ENCODE data around the gene MPC1.
"Not testable (repeated sequence)": the region's sequence is repeated elsewhere in the genome, so short reads cannot be mapped to it uniquely, and the experiment has no call there.

MPC1 gene

DNA sequence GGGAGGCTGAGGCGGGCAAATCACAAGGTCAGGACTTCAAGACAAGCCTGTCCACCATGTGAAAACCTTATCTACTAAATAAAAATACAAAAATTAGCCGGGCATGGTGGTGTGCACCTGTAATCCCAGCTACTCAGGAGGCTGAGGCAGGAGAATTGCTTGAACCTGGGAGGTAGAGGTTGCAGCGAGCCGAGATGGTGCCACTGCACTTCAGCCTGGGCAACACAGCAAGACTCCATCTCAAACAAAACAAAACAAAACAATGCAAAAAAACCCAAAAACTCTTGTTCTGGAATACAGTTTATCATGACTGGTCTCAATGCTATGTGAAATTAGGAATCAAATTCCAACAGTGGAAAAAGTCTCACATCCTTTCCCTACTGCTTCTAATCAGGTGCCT lies 20.3 kb downstream of the MPC1 start:
- not testable (repeated sequence) for H3K4me3 Mint-ChIP-seq; ATAC-seq (replicated peaks); DNase-seq; H3K27ac Mint-ChIP-seq; H3K4me1 Mint-ChIP-seq (ENCODE audit: low read depth in 2 of 2); H3K9me3 Mint-ChIP-seq
- Mint-ChIP-seq H3K36me3 (ENCODE audit: insufficient read depth) (peaks cover 17% of the 10 kb centered on the region), H3K27me3 (peaks cover 14 to 24% of the 10 kb centered on the region in 2 donors)

GRCh38 chr6:166361077-166361429 lies 21.7 kb downstream of the MPC1 start:
- H3K4me1 Mint-ChIP-seq (ENCODE audit: low read depth in 2 of 2), result no peaks in the 10 kb centered on the region
- H3K27ac Mint-ChIP-seq, result no peak overlapping the region
- H3K9me3 Mint-ChIP-seq, result no peaks in the 10 kb centered on the region

GRCh38 chr6:166360243-166361076 lies 22.3 kb downstream of the MPC1 start:
- Mint-ChIP-seq H3K9me3 (no peaks in the 10 kb centered on the region), H3K27ac (no peak overlapping the region), H3K4me3 (no peak overlapping the region), H3K4me1 (ENCODE audit: low read depth in 2 of 2) (no peaks in the 10 kb centered on the region), H3K36me3 (ENCODE audit: insufficient read depth) (peaks cover 17% of the 10 kb centered on the region), H3K27me3 (peaks cover 27 to 35% of the 10 kb centered on the region in 2 donors)
- no peak for ATAC-seq (replicated peaks)
- no peak for DNase-seq

More at GRCh38 chr6:166361077-166361429, 21.7 kb downstream of the MPC1 start:
- ATAC-seq (replicated peaks) (no peak), DNase-seq (no peak)
- Mint-ChIP-seq H3K27me3 (peaks cover 21 to 29% of the 10 kb centered on the region in 2 donors), H3K36me3 (ENCODE audit: insufficient read depth) (peaks cover 17% of the 10 kb centered on the region), H3K4me3 (no peak overlapping the region)

GRCh38 chr6:166355552-166355951 lies 27.2 kb downstream of the MPC1 start:
- Mint-ChIP-seq H3K9me3 (no peaks in the 10 kb centered on the region), H3K27me3 (peaks cover 42 to 45% of the 10 kb centered on the region in 2 donors), H3K36me3 (ENCODE audit: insufficient read depth) (no peaks in the 10 kb centered on the region), H3K27ac (no peak overlapping the region), H3K4me1 (ENCODE audit: low read depth in 2 of 2) (no peaks in the 10 kb centered on the region), H3K4me3 (no peak overlapping the region)
- no peak for DNase-seq
- ATAC-seq (replicated peaks), result no peak

GRCh38 chr6:166354965-166355364 lies 27.8 kb downstream of the MPC1 start:
- Mint-ChIP-seq H3K9me3 (no peaks in the 10 kb centered on the region), H3K27me3 (peaks cover 41 to 42% of the 10 kb centered on the region in 2 donors), H3K27ac (no peak overlapping the region), H3K4me3 (no peak overlapping the region), H3K4me1 (ENCODE audit: low read depth in 2 of 2) (no peaks in the 10 kb centered on the region), H3K36me3 (ENCODE audit: insufficient read depth) (no peaks in the 10 kb centered on the region)
- no peak for ATAC-seq (replicated peaks)
- no peak for DNase-seq

- DNase-seq (no peak), ATAC-seq (replicated peaks) (no peak)
- no peak overlapping the region for H3K4me3 Mint-ChIP-seq
- no peaks in the 10 kb centered on the region for H3K9me3 Mint-ChIP-seq
- H3K27ac Mint-ChIP-seq, result no peak overlapping the region
- peaks cover 33 to 36% of the 10 kb centered on the region in 2 donors for H3K27me3 Mint-ChIP-seq
- no peaks in the 10 kb centered on the region for H3K4me1 Mint-ChIP-seq (ENCODE audit: low read depth in 2 of 2)
- H3K36me3 Mint-ChIP-seq (ENCODE audit: insufficient read depth), result no peaks in the 10 kb centered on the region
These were observed 28.6 kb downstream of the MPC1 start for GRCh38 chr6:166354143-166354542.

- H3K9me3 Mint-ChIP-seq, result no peaks in the 10 kb centered on the region
- DNase-seq (no peak), ATAC-seq (replicated peaks) (no peak)
- H3K36me3 Mint-ChIP-seq (ENCODE audit: insufficient read depth), result no peaks in the 10 kb centered on the region
- H3K27ac Mint-ChIP-seq, result no peak overlapping the region
- H3K4me3 Mint-ChIP-seq, result no peak overlapping the region
- peaks cover 27 to 34% of the 10 kb centered on the region in 2 donors for H3K27me3 Mint-ChIP-seq
- H3K4me1 Mint-ChIP-seq (ENCODE audit: low read depth in 2 of 2), result no peaks in the 10 kb centered on the region
These were observed 29.2 kb downstream of the MPC1 start for GRCh38 chr6:166353507-166353906.

GRCh38 chr6:166352923-166353322 lies 29.8 kb downstream of the MPC1 start:
- Mint-ChIP-seq H3K9me3 (no peaks in the 10 kb centered on the region), H3K4me3 (no peak overlapping the region), H3K4me1 (ENCODE audit: low read depth in 2 of 2) (no peaks in the 10 kb centered on the region), H3K27me3 (peaks cover 21 to 28% of the 10 kb centered on the region in 2 donors), H3K36me3 (ENCODE audit: insufficient read depth) (no peaks in the 10 kb centered on the region), H3K27ac (no peak overlapping the region)
- ATAC-seq (replicated peaks), result no peak
- no peak for DNase-seq

DNA sequence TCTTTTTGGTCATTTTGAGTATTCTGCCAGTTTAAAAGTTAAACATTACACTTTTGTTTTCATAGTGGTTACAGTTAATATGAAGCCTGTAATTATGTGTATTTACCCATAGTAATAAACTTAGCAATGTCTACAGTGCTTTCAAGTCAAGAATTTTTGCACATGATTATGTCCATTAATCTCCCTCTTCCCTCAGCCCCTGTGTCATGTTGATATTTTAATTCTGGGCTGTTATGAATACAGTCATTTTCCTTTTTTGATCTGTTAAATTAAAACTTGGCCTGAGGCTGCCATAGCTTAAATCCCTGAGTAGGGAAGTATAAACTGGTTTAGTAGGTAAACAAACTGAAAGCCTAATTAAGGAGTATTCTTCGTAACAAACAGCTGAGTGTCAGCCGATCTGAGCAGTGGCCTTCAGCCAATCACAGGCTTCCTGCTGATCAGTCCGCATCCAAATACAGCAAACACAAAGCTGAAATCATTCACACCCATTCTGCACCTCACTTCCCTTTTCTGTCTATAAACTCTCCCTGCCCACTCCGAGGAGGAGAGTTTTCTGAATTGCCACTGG lies 30.9 kb downstream of the MPC1 start:
- H3K27me3 Mint-ChIP-seq, result peaks cover 21 to 28% of the 10 kb centered on the region in 2 donors
- no peak overlapping the region for H3K4me3 Mint-ChIP-seq
- H3K36me3 Mint-ChIP-seq (ENCODE audit: insufficient read depth), result no peaks in the 10 kb centered on the region
- no peak overlapping the region for H3K27ac Mint-ChIP-seq
- ATAC-seq (replicated peaks) (peak; percentile 40), DNase-seq (no peak)
- no peaks in the 10 kb centered on the region for H3K9me3 Mint-ChIP-seq
- H3K4me1 Mint-ChIP-seq (ENCODE audit: low read depth in 2 of 2), result no peaks in the 10 kb centered on the region

DNA sequence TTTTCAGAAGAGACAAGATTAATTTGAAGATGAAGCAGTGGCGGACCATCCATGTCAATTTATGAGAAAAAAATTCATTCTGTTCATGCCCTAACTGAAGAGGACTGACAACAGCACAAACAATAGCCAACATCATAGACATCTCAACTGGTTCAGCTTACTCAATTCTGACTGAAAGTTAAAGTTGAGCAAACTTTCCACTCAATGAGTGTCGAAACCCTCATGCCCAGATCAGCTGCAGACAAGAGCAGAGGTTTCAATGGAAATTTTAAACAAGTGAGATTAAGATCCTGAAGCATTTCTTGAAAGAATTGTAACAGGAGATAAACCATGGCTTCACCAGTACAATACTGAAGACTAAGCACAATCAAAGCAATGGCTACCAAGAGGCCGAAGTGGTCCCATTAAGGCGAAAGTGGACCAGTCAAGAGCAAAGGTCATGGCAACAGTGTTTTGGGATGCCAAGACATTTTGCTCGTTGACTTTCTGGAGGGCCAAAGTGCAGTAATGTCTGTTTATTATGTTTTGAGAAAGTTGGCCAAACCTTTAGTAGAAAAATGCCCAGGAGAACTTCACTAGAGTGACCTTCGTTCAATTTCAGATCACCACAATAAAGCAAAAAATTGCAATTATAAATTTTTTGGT lies 34.3 kb downstream of the MPC1 start:
- Mint-ChIP-seq H3K9me3 (no peaks in the 10 kb centered on the region), H3K36me3 (ENCODE audit: insufficient read depth) (no peaks in the 10 kb centered on the region), H3K4me1 (ENCODE audit: low read depth in 2 of 2) (no peaks in the 10 kb centered on the region), H3K4me3 (no peak overlapping the region), H3K27me3 (peaks cover 8 to 10% of the 10 kb centered on the region in 2 donors), H3K27ac (no peak overlapping the region)
- no peak for ATAC-seq (replicated peaks)
- DNase-seq, result no peak

- DNase-seq (no peak), ATAC-seq (replicated peaks) (no peak)
- H3K9me3 Mint-ChIP-seq, result no peaks in the 10 kb centered on the region
- no peak overlapping the region for H3K27ac Mint-ChIP-seq
- H3K4me1 Mint-ChIP-seq (ENCODE audit: low read depth in 2 of 2), result no peaks in the 10 kb centered on the region
- peaks cover 3% of the 10 kb centered on the region for H3K36me3 Mint-ChIP-seq (ENCODE audit: insufficient read depth)
- no peak overlapping the region for H3K4me3 Mint-ChIP-seq
- peaks cover 5% of the 10 kb centered on the region in 2 donors for H3K27me3 Mint-ChIP-seq
These were observed 35.8 kb downstream of the MPC1 start for GRCh38 chr6:166346965-166347364.

DNA sequence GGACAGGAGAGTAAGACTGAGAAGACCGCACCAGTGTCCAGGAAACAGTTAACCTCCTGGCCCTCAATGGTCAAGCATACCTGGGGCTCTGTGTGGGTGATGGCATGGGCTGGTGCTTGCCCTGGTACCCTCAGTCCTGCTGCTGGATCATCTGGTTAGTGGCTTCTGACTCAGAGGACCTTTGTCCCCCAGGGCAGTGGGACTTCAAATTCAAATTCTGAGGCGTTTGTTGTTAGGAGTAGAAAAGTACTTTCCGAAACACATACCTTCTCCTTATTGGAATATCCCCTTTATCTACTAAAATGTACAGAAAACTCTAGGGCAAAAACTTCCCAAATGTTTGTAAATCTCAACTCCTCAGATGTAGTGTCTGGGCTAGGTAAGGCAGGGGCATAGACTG lies 36.3 kb downstream of the MPC1 start:
- Mint-ChIP-seq H3K9me3 (no peaks in the 10 kb centered on the region), H3K4me3 (no peak overlapping the region), H3K36me3 (ENCODE audit: insufficient read depth) (peaks cover 7% of the 10 kb centered on the region), H3K4me1 (ENCODE audit: low read depth in 2 of 2) (peaks cover 3 to 5% of the 10 kb centered on the region in 2 donors), H3K27me3 (no peaks in the 10 kb centered on the region), H3K27ac (no peak overlapping the region)
- DNase-seq (no peak), ATAC-seq (replicated peaks) (no peak)

DNA sequence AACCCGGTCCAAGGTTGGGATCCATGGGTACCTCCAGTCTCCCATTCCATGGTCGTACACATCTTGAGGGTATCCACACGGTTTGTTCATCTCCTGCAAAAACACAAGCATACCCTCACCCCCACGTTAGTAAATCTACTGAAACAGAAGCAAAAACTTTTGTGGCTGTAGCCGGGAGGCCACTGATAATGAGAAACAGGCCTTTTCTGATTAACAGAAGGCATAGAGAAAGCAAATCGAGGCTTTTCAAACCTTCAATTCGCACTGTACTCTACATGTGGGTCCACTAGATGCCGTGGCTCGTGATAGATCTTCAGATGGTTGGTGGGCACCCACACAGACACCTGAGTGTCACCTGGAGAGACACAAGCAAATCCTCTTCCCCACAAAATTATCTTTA lies 37.1 kb downstream of the MPC1 start:
- not testable (repeated sequence) for ATAC-seq (replicated peaks); H3K36me3 Mint-ChIP-seq (ENCODE audit: insufficient read depth); H3K4me3 Mint-ChIP-seq; H3K4me1 Mint-ChIP-seq (ENCODE audit: low read depth in 2 of 2); H3K27me3 Mint-ChIP-seq; H3K27ac Mint-ChIP-seq; H3K9me3 Mint-ChIP-seq; DNase-seq

GRCh38 chr6:166344921-166345320 lies 37.8 kb downstream of the MPC1 start:
- ATAC-seq (replicated peaks); DNase-seq; H3K4me3 Mint-ChIP-seq: not testable (repeated sequence)

More at GRCh38 chr6:166344921-166345320, 37.8 kb downstream of the MPC1 start:
- H3K4me1 Mint-ChIP-seq (ENCODE audit: low read depth in 2 of 2); H3K27ac Mint-ChIP-seq; H3K9me3 Mint-ChIP-seq; H3K27me3 Mint-ChIP-seq; H3K36me3 Mint-ChIP-seq (ENCODE audit: insufficient read depth): not testable (repeated sequence)
